DND-41 (cell line): ENCODE data around the gene MAT2B.

ENCODE experiments used
- ATAC-seq: fragments of 200-7000 bp; cut with Tn5 transposase; 3 replicates; pipeline ENCODE4 v1.9.1; 2021; ENCODE audit warnings: low read depth; ENCODE audit not compliant: insufficient read depth
- DNase-seq: peaks from one replicate; pipeline ENCODE4 v3.0.0-alpha.2; 2020
- H2AFZ ChIP-seq: 2 replicates; pipeline ENCODE4 v1.6.0; 2012; ENCODE audit warnings: low read depth, low read length
- H3K27ac ChIP-seq: 2 replicates; pipeline ENCODE4 v1.5.1; 2012; ENCODE audit warnings: low read length, inconsistent platforms
- H3K27me3 ChIP-seq: fragments of 200-600 bp; sonication (generic); 2 replicates; pipeline ENCODE4 v1.6.0; 2012; ENCODE audit warnings: low read length, mild to moderate bottlenecking, inconsistent platforms; ENCODE audit not compliant: insufficient read depth, poor library complexity
- H3K36me3 ChIP-seq: 2 replicates; pipeline ENCODE4 v1.5.1; 2012; ENCODE audit warnings: low read length, inconsistent platforms; ENCODE audit not compliant: insufficient read depth
- H3K4me1 ChIP-seq: 2 replicates; pipeline ENCODE4 v1.5.1; 2012; ENCODE audit warnings: mild to moderate bottlenecking, low read length; ENCODE audit not compliant: insufficient read depth
- H3K4me2 ChIP-seq: 2 replicates; pipeline ENCODE4 v1.6.0; 2012; ENCODE audit warnings: mild to moderate bottlenecking, moderate library complexity, low read length, inconsistent platforms; ENCODE audit not compliant: insufficient read depth
- H3K4me3 ChIP-seq, 2 experiments: fragments of 200-600 bp in 1 of 2; shearing (Covaris generic) in 1 of 2; 2 replicates each; pipeline ENCODE4 v1.5.1; 2012 to 2016; ENCODE audit warnings: inconsistent platforms in 2 of 2, low read length in 2 of 2, mild to moderate bottlenecking in 2 of 2, low read depth in 1 of 2, moderate library complexity in 1 of 2
- H3K79me2 ChIP-seq: 2 replicates; pipeline ENCODE4 v1.6.0; 2012; ENCODE audit warnings: low read length, inconsistent platforms; ENCODE audit not compliant: insufficient read depth
- H3K9ac ChIP-seq: 2 replicates; pipeline ENCODE4 v1.6.0; 2012; ENCODE audit warnings: low read depth, mild to moderate bottlenecking, inconsistent platforms, low read length, moderate library complexity
- H3K9me3 ChIP-seq: 2 replicates; pipeline ENCODE4 v1.5.1; 2012; ENCODE audit warnings: low read length, moderate library complexity, mild to moderate bottlenecking, inconsistent platforms; ENCODE audit not compliant: insufficient read depth, severe bottlenecking
- H4K20me1 ChIP-seq: 2 replicates; pipeline ENCODE4 v1.6.0; 2012; ENCODE audit warnings: low read length; ENCODE audit not compliant: insufficient read depth
- EZH2 ChIP-seq: IDR thresholded peaks from 3 replicates; pipeline ENCODE4 v1.6.1; 2012; ENCODE audit warnings: borderline replicate concordance, low read depth, mild to moderate bottlenecking, moderate library complexity, low read length, inconsistent platforms; ENCODE audit not compliant: severe bottlenecking
- TF ChIP-seq, protein P1 (sequence below): IDR thresholded peaks from 2 replicates; pipeline ENCODE4 v1.5.1; 2012; ENCODE audit warnings: borderline replicate concordance, low read length, moderate library complexity, mild to moderate bottlenecking; ENCODE audit not compliant: poor library complexity, severe bottlenecking; ENCODE audit errors: extremely low read depth

MAT2B gene

DNA sequence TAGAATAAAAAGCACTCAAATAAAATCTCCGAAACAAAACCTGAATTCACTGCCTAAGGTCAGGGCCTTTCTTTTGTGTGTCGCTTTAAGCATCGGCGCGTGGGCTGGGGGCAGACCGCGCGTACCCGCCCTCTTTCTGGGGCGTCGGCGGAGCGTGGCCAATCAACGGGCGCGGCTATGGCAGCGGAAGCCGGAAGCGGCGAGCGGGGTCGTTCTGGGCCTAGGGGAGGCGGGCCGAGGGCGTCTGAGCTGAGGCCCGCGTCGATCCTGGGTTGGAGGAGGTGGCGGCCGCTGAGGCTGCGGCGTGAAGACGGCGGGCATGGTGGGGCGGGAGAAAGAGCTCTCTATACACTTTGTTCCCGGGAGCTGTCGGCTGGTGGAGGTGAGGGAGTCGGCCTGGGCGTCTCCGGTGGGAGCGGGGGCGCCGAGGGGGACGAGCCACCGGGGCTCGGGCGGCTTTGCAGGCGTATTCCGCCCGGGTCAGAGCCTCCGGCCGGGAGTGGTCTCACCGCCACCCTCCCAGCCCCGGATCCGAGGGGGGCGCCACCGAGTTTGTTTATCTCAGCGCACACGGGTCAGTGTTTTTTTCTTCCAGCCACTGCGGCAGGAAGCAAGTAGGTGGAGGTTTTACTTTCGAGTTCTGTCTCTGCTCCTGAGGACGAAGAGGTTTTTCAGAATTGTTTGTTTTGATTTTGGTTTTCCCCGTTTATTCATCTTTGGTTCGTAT is at the start of gene MAT2B:
MAT2B (plus strand) TSS at position 252 of the 727 bp plus-strand sequence; CDS start at position 320, 68 bp downstream.
- H4K20me1 ChIP-seq = peaks cover 11% of the 10 kb centered on the region; the same call in 1 of the 2 replicates
- peaks cover 33% of the 10 kb centered on the region for H3K4me1 ChIP-seq
- H3K9me3 ChIP-seq = no peaks in the 10 kb centered on the region
- no peaks in the 10 kb centered on the region for H3K36me3 ChIP-seq
- TF ChIP-seq, protein P1, sequence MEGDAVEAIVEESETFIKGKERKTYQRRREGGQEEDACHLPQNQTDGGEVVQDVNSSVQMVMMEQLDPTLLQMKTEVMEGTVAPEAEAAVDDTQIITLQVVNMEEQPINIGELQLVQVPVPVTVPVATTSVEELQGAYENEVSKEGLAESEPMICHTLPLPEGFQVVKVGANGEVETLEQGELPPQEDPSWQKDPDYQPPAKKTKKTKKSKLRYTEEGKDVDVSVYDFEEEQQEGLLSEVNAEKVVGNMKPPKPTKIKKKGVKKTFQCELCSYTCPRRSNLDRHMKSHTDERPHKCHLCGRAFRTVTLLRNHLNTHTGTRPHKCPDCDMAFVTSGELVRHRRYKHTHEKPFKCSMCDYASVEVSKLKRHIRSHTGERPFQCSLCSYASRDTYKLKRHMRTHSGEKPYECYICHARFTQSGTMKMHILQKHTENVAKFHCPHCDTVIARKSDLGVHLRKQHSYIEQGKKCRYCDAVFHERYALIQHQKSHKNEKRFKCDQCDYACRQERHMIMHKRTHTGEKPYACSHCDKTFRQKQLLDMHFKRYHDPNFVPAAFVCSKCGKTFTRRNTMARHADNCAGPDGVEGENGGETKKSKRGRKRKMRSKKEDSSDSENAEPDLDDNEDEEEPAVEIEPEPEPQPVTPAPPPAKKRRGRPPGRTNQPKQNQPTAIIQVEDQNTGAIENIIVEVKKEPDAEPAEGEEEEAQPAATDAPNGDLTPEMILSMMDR = peak; percentile 61
- TF ChIP-seq EZH2 = no peak
- no peaks in the 10 kb centered on the region for H3K27me3 ChIP-seq
- H3K27ac ChIP-seq = peak within 1 kb of the TSS; percentile 90
- peak within 1 kb of the TSS; percentile 72 for H3K4me2 ChIP-seq
- peak within 1 kb of the TSS; percentile 70 for H3K9ac ChIP-seq
- DNase-seq (peak; percentile 90), ATAC-seq (peak; percentile 88)
- H3K4me3 ChIP-seq = peak within 1 kb of the TSS; percentile 52 to 83
- H2AFZ ChIP-seq = peak within 1 kb of the TSS; percentile 70
- peaks cover 69% of the 10 kb centered on the region for H3K79me2 ChIP-seq

DNA sequence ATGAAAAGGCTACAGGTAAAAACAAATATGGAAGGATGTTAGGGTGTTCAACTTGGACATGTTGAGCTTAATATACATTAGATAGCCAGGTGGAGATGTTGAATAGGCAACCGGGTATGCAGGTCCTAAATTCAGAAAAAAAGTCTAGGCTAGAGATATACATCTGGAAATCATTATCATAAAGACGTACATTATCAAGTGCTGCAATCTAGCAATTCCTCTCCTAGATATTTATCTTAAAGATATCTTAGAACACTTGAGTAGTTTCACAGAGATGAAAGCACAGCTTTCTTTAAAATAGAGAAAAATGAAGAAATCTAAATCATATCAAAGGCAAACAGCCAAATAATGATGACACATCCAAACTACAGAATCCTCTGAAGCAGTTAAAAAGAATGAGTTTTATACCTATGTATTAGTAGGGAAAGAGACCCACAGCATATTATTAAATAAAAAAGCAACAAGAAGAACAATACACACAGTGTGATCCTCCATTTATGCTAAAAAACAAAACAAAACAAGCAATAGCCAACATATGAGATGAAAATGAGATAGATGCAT is 49.3 kb upstream of the MAT2B start:
- DNase-seq = no peak

DNA sequence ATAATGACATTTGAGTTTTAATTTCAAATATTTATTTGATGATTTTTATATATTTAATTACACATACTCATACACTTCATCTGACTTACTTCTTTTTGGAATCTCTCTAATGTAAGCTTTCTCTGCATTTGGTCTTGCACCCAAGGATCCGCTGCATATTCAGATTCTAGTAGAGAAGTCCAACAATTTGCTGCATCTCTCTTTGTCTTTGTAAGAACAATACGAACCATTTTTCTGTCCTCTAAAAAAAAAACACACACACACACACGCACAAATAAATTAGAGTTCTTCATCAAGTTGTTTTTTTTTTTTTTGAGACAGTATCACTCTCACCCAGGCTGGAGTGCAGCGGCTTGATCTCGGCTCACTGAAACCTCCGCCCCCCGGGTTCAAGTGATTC is 48.6 kb upstream of the MAT2B start:
- Histone ChIP-seq H3K4me1 (peaks cover 33% of the 10 kb centered on the region), H3K4me3 (no peak overlapping the region), H3K27ac (no peak overlapping the region), H3K4me2 (peak overlapping the region; percentile 86; the same call in 1 of the 2 replicates), H3K27me3 (no peaks in the 10 kb centered on the region), H3K9me3 (no peaks in the 10 kb centered on the region), H3K36me3 (peaks cover 39% of the 10 kb centered on the region), H3K9ac (peak overlapping the region; percentile 84; the same call in 1 of the 2 replicates), H2AFZ (no peak overlapping the region), H3K79me2 (peaks cover 56% of the 10 kb centered on the region), H4K20me1 (no peaks in the 10 kb centered on the region)
- no peak for DNase-seq
- no peak for TF ChIP-seq EZH2
- TF ChIP-seq, protein P1 = no peak
- no peak for ATAC-seq

More for the DNA sequence above, 49.3 kb upstream of the MAT2B start:
- Histone ChIP-seq H2AFZ (no peak overlapping the region), H3K4me3 (no peak overlapping the region), H3K79me2 (peaks cover 50% of the 10 kb centered on the region), H3K4me1 (peaks cover 30% of the 10 kb centered on the region), H3K27me3 (no peaks in the 10 kb centered on the region), H3K9ac (no peak overlapping the region), H3K4me2 (no peak overlapping the region), H4K20me1 (no peaks in the 10 kb centered on the region), H3K36me3 (peaks cover 44% of the 10 kb centered on the region), H3K27ac (no peak overlapping the region), H3K9me3 (no peaks in the 10 kb centered on the region)
- no peak for TF ChIP-seq EZH2
- TF ChIP-seq, protein P1 = no peak
- ATAC-seq = no peak
